Measurements from ENCODE around the gene RPS6KC1. TPM values are rescaled to one million over a fixed set of nuclear protein-coding genes. Genes with fewer than 3 reads are reported as not detected.
A peak's percentile ranks its signal among the peaks of the same experiment; 100 is the strongest.

The RPS6KC1 gene
- total and polyA plus RNA-seq, 2 of the 4 experiments (the other 2 are of a cell fraction): 7.9 to 23.7 TPM

DNA sequence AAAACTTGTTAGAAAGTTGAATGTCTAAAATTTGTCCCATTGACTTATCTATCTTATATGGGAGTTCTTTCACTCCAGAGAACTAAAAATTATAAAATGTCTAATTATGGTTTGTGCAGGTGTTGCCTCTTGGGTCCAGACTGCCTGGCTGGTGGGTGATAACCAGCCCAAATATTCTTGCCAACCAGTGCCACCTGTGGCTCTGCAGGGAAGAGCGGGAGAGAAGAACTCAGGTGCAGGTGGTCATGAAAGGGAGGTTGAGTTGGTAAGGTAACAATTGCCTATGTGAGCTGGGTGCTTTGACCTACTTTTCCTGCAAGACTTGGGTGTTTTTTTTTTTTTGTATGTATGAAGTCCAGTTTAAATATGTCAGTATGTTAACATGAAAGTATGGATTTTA lies 10.2 kb downstream of the RPS6KC1 start:
- Histone ChIP-seq H3K4me1 (ENCODE audit: control insufficient read depth, insufficient read depth, low read length) (no peaks in the 10 kb centered on the region; the same call in 1 of the 2 replicates), H2BK20ac (ENCODE audit: low read depth, low read length) (no peak overlapping the region), H3K9ac (ENCODE audit: low read depth, low read length) (no peak overlapping the region), H4K8ac (ENCODE audit: low read depth in 2 of 2, low read length in 2 of 2) (no peak overlapping the region), H3K14ac (replicated peaks; ENCODE audit: low read depth, low read length) (no peak overlapping the region), H3K18ac (ENCODE audit: low read depth, low read length) (no peak overlapping the region), H2BK15ac (ENCODE audit: low read depth, low read length) (no peak overlapping the region), H2AK9ac (replicated peaks; ENCODE audit: low read depth, low read length, poor library complexity) (peak overlapping the region; percentile 33), H3K4me2 (ENCODE audit: low read depth, low read length) (no peak overlapping the region), H3K9me3 (ENCODE audit: control insufficient read depth, insufficient read depth, low read length) (no peaks in the 10 kb centered on the region), H3K27me3 (ENCODE audit: control insufficient read depth, insufficient read depth, low read length) (no peaks in the 10 kb centered on the region), H3K27ac (ENCODE audit: insufficient read depth, low read length) (no peak overlapping the region), H4K5ac (ENCODE audit: low read depth, low read length) (no peak overlapping the region), H3K4me3 (ENCODE audit: insufficient read depth, low read depth, low read length) (no peak overlapping the region), H2BK5ac (ENCODE audit: low read depth, low read length, poor library complexity, severe bottlenecking) (no peak overlapping the region), H2AK5ac (ENCODE audit: low read depth, low read length) (no peak overlapping the region), H4K20me1 (ENCODE audit: insufficient read depth, low read length) (peaks cover 22% of the 10 kb centered on the region), H2AFZ (replicated peaks; ENCODE audit: low read length, poor library complexity) (no peak overlapping the region), H3K36me3 (ENCODE audit: control insufficient read depth, insufficient read depth, low read length) (no peaks in the 10 kb centered on the region), H3K23ac (ENCODE audit: low read depth, low read length) (no peak overlapping the region), H2BK120ac (ENCODE audit: low read depth, low read length) (no peak overlapping the region), H3K4ac (ENCODE audit: low read depth, low read length) (no peak overlapping the region), H3K9me1 (ENCODE audit: insufficient read depth, low read length) (no peaks in the 10 kb centered on the region), H3K56ac (ENCODE audit: extremely low read depth, insufficient read depth, low read length) (no peak overlapping the region), H4K91ac (ENCODE audit: insufficient read depth, low read depth, low read length) (no peak overlapping the region), H3K79me1 (ENCODE audit: low read depth in 1 of 2, low read length in 2 of 2) (peaks cover 12 to 38% of the 10 kb centered on the region in 2 experiments)
- dilution Hi-C loops (cut with HindIII; ENCODE audit: low sequenced_read_pairs, unreplicated experiment) (no loop called here), in situ Hi-C loops (cut with MboI; ENCODE audit: low sequenced_read_pairs) (no loop called here), intact Hi-C loops (cut with micrococcal nuclease) (no loop called here)
- BruUV-seq (replicated peaks): no TSS peak
- CTCF ChIA-PET: interaction anchor here (0.7 kb wide), 1 partner anchor 52 kb away, joined by 5 read pairs; no protein-coding TSS in a partner anchor
- no CpG with 5 or more reads among the region's 1 CpG for WGBS, 2 experiments (ENCODE audit: extremely low coverage in 2 of 2, insufficient read length in 1 of 2)
- TF ChIP-seq MAZ (IDR thresholded peaks at IDR 0.05; ENCODE audit: borderline replicate concordance, low read depth, low read length) (no peak), MAFK (IDR thresholded peaks at IDR 0.05; ENCODE audit: low read depth, low read length) (no peak), FOS (IDR thresholded peaks at IDR 0.05; ENCODE audit: low read depth, low read length) (no peak), CTCF (conservative IDR thresholded peaks at IDR 0.05; ENCODE audit: low read depth, low read length) (no peak), POLR2A (IDR thresholded peaks at IDR 0.05; ENCODE audit: low read depth, low read length) (no peak)
- DNase-seq (no peak), ATAC-seq (ENCODE audit: low read depth) (no peak)
- POLR2A ChIA-PET (ENCODE audit: unreplicated experiment): no interaction called here
